ENCODE results near the gene HECW1. TPM values are rescaled to one million over a fixed set of nuclear protein-coding genes. Genes with fewer than 3 reads are reported as not detected.

Gene HECW1
- total RNA-seq, 1 donor from 2014 or later = not detected

DNA sequence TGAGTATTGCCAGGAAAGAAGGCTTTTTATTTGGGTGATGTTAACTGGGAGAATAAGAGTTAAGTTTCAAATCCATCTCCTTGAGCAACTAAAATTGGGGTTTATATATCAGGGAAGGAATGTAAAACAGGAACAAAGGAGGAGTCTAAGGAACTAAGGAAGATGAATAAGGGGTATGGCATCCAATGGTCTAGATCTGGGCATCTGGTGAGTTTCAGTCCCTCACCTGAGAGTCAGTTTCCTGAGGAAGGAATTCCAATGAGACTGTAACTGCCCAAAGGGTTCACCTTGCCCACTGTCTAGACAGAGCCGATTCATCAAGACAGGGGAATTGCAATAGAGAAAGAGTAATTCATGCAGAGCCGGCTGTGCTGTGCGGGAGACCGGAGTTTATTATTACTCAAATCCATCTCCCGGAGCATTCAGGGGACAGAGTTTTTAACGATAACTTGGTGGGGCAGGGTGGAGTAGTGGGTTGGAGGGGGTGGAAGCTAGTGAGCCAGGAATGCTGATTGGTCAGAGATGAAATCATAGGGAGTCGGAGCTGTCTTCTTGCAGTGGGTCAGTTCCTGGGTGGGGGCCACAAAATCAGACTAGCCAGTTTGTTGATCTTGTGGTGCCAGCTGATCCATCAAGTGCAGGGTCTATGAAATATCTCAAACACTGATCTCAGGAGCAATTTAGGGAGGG lies 282.1 kb downstream of the HECW1 start:
- TF ChIP-seq, protein P1, sequence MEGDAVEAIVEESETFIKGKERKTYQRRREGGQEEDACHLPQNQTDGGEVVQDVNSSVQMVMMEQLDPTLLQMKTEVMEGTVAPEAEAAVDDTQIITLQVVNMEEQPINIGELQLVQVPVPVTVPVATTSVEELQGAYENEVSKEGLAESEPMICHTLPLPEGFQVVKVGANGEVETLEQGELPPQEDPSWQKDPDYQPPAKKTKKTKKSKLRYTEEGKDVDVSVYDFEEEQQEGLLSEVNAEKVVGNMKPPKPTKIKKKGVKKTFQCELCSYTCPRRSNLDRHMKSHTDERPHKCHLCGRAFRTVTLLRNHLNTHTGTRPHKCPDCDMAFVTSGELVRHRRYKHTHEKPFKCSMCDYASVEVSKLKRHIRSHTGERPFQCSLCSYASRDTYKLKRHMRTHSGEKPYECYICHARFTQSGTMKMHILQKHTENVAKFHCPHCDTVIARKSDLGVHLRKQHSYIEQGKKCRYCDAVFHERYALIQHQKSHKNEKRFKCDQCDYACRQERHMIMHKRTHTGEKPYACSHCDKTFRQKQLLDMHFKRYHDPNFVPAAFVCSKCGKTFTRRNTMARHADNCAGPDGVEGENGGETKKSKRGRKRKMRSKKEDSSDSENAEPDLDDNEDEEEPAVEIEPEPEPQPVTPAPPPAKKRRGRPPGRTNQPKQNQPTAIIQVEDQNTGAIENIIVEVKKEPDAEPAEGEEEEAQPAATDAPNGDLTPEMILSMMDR (conservative IDR thresholded peaks at IDR 0.05; ENCODE audit: low read depth, low read length) = no peak
- H3K4me3 ChIP-seq (ENCODE audit: low read depth, low read length) = no peak overlapping the region
- no peak for DNase-seq (ENCODE audit: low read depth)

DNA sequence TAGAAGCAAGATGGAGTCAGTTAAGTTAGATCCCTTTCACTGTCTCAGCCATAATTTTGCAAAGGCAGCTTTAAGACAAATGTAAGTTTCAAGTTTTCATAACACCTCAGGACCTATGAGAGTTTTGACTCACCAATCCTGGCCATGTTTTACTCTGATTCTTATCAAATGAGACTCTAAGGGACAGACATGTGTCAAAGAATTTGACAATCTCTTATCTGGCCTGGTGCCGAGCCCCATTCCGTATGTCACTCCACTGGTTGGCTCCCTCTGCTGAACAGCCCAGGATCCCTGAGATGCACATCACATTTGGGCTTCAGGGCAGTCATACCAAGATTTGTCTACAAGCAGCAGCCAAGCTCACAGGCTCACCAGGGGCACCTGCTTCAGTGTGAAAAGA lies 282.9 kb downstream of the HECW1 start:
- DNase-seq (ENCODE audit: low read depth) = no peak
- no peak overlapping the region for H3K4me3 ChIP-seq (ENCODE audit: low read depth, low read length)
- TF ChIP-seq, protein P1 (conservative IDR thresholded peaks at IDR 0.05; ENCODE audit: low read depth, low read length) = no peak

DNA sequence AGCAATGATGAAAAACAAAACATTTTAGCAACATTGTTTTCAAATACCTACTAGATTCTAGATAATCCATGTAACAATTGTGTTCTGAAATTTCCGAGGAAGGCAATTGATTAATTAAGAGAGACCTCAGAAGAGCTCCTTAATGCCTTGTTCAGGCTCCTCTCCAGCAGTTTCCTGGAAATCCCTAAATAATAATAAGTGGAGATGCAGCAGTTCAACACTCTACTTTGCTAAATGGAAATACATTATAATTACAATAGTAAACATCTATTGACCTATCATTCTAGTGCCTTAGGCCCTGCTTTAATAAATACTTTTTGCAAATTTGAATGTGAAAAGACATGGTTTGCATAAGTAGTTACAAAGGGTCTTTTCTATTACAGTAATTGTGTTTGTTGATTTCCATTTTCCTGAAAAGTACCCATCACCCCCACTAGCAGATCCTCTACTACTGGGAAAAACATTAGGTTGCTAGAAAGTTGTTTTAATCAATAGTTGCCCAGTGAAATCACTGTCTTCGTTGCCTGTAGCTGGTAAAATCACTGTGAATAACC lies 283.8 kb downstream of the HECW1 start:
- TF ChIP-seq, protein P1 (conservative IDR thresholded peaks at IDR 0.05; ENCODE audit: low read depth, low read length) = no peak
- no peak for DNase-seq (ENCODE audit: low read depth)
- H3K4me3 ChIP-seq (ENCODE audit: low read depth, low read length) = no peak overlapping the region

DNA sequence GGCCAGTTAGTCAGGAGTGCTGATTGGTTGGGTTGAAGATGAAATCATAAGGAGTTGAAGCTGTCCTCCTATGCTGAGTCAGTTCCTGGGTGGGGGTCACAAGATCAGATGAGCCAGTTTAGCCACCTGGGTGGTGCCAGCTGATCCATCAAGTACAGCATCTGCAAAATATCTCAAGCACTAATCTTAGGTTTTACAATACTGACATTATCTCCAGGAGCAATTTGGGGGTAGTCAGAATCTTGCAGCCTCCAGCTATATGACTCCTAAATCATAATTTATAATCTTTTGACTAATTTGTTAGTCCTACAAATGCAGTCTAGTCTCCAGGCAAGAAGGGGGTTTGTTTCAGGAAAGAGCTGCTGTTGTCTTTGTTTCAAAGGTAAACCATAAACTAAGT lies 286.4 kb downstream of the HECW1 start:
- TF ChIP-seq, protein P1 (conservative IDR thresholded peaks at IDR 0.05; ENCODE audit: low read depth, low read length) = no peak
- no peak for DNase-seq (ENCODE audit: low read depth)
- no peak overlapping the region for H3K4me3 ChIP-seq (ENCODE audit: low read depth, low read length)

DNA sequence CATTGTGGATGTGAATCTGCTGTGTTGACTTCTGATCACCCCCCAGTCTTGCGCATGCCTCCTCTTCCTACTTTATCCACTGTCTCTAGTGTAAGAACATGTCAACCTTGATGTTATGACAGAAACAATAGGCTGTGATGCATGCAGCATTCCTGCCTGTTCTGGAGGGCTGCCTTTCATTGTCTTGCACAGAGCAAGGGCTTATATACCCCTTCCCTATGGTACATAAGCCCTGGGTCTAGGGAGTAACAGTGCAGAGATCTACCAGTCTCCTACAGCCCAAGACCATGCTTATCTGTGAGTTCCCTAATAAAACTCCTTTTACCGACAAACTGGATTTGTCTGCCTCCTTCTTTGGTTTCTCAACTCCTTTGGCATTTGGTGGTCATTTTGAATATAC lies 293.5 kb downstream of the HECW1 start:
- TF ChIP-seq, protein P1 (conservative IDR thresholded peaks at IDR 0.05; ENCODE audit: low read depth, low read length) = no peak
- H3K4me3 ChIP-seq (ENCODE audit: low read depth, low read length) = no peak overlapping the region
- DNase-seq (ENCODE audit: low read depth) = no peak

DNA sequence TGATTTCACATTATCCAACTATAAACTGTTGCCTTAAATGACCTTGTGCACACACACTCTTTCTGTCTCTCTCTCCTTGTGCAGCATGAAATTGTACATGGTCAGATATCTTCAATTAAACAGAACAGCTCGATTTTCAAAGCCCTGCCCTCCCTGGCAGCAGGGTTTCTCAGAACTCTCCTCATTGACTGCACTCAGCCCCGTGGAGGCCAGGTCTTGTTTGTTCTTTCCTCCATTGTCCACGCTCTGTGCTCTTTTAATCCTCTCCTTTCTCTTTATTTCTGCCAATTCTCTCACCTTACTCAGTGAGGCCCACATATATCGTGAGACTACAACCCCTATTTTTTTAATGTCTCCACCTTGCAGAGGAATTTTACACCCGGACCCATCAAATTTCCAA lies 294.5 kb downstream of the HECW1 start:
- DNase-seq (ENCODE audit: low read depth) = no peak
- TF ChIP-seq, protein P1 (conservative IDR thresholded peaks at IDR 0.05; ENCODE audit: low read depth, low read length) = no peak
- no peak overlapping the region for H3K4me3 ChIP-seq (ENCODE audit: low read depth, low read length)

DNA sequence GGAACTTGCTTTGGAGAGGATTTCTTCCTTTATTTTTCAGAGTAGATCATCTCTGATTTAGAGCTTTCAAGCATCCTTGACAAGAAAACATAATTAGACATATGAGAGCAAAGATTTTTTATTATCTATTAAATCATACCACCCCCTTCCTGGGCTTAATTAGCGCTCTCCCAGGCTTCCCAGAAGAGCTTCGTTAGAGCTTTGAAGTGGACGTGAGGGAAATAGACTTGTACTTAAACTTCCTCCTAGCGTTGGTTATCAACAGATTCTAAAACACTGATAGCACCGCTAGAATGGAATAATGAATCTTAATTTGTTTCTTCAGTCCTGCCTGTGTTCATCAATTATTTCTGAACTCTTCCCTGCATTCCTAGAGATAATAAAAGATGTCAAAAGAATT lies 296.5 kb downstream of the HECW1 start:
- DNase-seq (ENCODE audit: low read depth) = no peak
- TF ChIP-seq, protein P1 (conservative IDR thresholded peaks at IDR 0.05; ENCODE audit: low read depth, low read length) = no peak
- no peak overlapping the region for H3K4me3 ChIP-seq (ENCODE audit: low read depth, low read length)

Data from epithelial cell of proximal tubule (primary cell).